Neural cell (in vitro differentiated cells): ENCODE measurements around the gene PARVG.

ENCODE experiments used
- EZH2 ChIP-seq: fragments of 200-600, 300-800 bp; shearing (Covaris generic), sonication (generic); IDR thresholded peaks from 2 replicates; pipeline ENCODE4 v1.6.1; 2014; ENCODE audit warnings: antibody characterized with exemption, low read length, borderline replicate concordance, mild to moderate bottlenecking; ENCODE audit not compliant: insufficient read depth, poor library complexity, severe bottlenecking
- TF ChIP-seq, protein P1 (sequence below): IDR thresholded peaks from 2 replicates; pipeline ENCODE4 v1.6.1; 2012; ENCODE audit warnings: borderline replicate concordance
- TF ChIP-seq, protein P2 (sequence below): fragments of 450-650 bp; IDR thresholded peaks from 2 replicates; pipeline ENCODE4 v1.5.1; 2014; ENCODE audit warnings: antibody characterized with exemption, mild to moderate bottlenecking, moderate library complexity; ENCODE audit not compliant: poor library complexity, severe bottlenecking

DNA sequence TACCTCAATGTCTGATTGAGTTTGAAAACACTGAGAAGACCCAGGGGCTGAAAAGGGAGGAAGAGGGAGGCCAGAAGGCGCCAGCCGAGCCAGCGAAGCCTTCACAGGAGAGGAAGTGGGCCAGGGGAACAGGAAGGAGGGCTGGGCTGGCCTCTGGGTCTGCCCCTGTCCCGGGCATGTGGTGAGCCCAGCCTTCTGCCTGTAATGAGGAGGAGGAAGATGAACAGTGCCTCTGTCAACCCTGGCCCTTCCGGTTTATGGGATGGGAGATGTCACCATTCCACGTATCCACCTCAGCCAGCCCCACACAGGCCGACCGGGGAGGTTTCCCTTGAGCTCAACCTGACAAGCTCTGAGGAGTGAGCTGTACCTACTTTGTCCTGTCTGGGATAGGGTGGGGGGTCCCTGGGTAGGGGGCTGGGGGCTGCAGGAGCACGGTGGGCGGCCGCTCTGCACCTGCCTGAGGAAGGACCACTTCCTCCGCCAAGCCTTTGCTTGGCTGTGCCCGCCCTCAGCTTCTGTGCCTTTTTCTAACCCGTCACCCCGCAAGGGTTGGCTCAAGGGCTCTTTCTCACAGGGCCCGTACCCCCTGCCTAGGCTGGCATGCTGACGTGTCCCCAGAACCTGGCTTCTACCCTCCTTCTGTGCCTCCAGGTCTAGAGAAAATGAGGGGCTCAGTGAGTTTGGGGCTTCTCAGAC, 2.0 kb downstream of the PARVG start:
- no peak for TF ChIP-seq EZH2
- TF ChIP-seq, protein P1, sequence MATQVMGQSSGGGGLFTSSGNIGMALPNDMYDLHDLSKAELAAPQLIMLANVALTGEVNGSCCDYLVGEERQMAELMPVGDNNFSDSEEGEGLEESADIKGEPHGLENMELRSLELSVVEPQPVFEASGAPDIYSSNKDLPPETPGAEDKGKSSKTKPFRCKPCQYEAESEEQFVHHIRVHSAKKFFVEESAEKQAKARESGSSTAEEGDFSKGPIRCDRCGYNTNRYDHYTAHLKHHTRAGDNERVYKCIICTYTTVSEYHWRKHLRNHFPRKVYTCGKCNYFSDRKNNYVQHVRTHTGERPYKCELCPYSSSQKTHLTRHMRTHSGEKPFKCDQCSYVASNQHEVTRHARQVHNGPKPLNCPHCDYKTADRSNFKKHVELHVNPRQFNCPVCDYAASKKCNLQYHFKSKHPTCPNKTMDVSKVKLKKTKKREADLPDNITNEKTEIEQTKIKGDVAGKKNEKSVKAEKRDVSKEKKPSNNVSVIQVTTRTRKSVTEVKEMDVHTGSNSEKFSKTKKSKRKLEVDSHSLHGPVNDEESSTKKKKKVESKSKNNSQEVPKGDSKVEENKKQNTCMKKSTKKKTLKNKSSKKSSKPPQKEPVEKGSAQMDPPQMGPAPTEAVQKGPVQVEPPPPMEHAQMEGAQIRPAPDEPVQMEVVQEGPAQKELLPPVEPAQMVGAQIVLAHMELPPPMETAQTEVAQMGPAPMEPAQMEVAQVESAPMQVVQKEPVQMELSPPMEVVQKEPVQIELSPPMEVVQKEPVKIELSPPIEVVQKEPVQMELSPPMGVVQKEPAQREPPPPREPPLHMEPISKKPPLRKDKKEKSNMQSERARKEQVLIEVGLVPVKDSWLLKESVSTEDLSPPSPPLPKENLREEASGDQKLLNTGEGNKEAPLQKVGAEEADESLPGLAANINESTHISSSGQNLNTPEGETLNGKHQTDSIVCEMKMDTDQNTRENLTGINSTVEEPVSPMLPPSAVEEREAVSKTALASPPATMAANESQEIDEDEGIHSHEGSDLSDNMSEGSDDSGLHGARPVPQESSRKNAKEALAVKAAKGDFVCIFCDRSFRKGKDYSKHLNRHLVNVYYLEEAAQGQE, result no peak
- TF ChIP-seq, protein P2, sequence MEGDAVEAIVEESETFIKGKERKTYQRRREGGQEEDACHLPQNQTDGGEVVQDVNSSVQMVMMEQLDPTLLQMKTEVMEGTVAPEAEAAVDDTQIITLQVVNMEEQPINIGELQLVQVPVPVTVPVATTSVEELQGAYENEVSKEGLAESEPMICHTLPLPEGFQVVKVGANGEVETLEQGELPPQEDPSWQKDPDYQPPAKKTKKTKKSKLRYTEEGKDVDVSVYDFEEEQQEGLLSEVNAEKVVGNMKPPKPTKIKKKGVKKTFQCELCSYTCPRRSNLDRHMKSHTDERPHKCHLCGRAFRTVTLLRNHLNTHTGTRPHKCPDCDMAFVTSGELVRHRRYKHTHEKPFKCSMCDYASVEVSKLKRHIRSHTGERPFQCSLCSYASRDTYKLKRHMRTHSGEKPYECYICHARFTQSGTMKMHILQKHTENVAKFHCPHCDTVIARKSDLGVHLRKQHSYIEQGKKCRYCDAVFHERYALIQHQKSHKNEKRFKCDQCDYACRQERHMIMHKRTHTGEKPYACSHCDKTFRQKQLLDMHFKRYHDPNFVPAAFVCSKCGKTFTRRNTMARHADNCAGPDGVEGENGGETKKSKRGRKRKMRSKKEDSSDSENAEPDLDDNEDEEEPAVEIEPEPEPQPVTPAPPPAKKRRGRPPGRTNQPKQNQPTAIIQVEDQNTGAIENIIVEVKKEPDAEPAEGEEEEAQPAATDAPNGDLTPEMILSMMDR, result no peak
